HAP-1 (cell line): Measurements from ENCODE around the gene PTBP3.
"Not testable (repeated sequence)": the region's sequence is repeated elsewhere in the genome, so short reads cannot be mapped to it uniquely, and the experiment has no call there.

Source experiments
- DNase-seq, 2 experiments: peaks; one replicate each; pipeline ENCODE4 v3.0.0-alpha.2; 2016 to 2020; ENCODE audit warnings: low spot score in 2 of 2
- H3K27me3 ChIP-seq: fragments of 250-450 bp; sonication (Bioruptor Pico); 2 replicates; pipeline ENCODE4 v1.5.1; 2020; ENCODE audit warnings: low read depth, mild to moderate bottlenecking, moderate library complexity
- H3K36me3 ChIP-seq: fragments of 250-450 bp; sonication (Bioruptor Pico); replicated peaks from 2 replicates; pipeline ENCODE4 v1.5.1; 2020; ENCODE audit warnings: mild to moderate bottlenecking
- H3K4me1 ChIP-seq: fragments of 250-450 bp; sonication (Bioruptor Pico); 2 replicates; pipeline ENCODE4 v1.5.1; 2020; ENCODE audit warnings: mild to moderate bottlenecking
- H3K4me3 ChIP-seq: fragments of 250-450 bp; sonication (Bioruptor Pico); 2 replicates; pipeline ENCODE4 v1.5.1; 2020; ENCODE audit warnings: mild to moderate bottlenecking, moderate library complexity
- H3K9me3 ChIP-seq: fragments of 250-450 bp; sonication (Bioruptor Pico); 2 replicates; pipeline ENCODE4 v1.5.1; 2020; ENCODE audit warnings: mild to moderate bottlenecking, moderate library complexity
- in situ Hi-C: fragments of 300-500 bp; cut with MboI; formaldehyde crosslinking; loops from 3 replicates; pipeline ENCODE4 v1.14.3; 2020; ENCODE audit warnings: low sequenced_read_pairs, inconsistent platforms, mixed read lengths

Gene PTBP3

GRCh38 chr9:112371060-112371459, 37.6 kb upstream of the PTBP3 start:
- Histone ChIP-seq H3K4me3 (no peak overlapping the region), H3K27me3 (no peaks in the 10 kb centered on the region), H3K36me3 (no peaks in the 10 kb centered on the region), H3K9me3 (no peaks in the 10 kb centered on the region), H3K4me1 (no peaks in the 10 kb centered on the region)
- in situ Hi-C loops: loop anchor here (25.0 kb wide), 1 partner anchor 609 kb away; no protein-coding TSS in a partner anchor
- no peak for DNase-seq

GRCh38 chr9:112369817-112370216, 36.4 kb upstream of the PTBP3 start:
- no peak for DNase-seq
- peaks cover 4% of the 10 kb centered on the region; the same call in 1 of the 2 replicates for H3K9me3 ChIP-seq
- H3K36me3 ChIP-seq: no peaks in the 10 kb centered on the region
- in situ Hi-C loops: loop anchor here (25.0 kb wide), 1 partner anchor 608 kb away; no protein-coding TSS in a partner anchor
- H3K4me1 ChIP-seq: no peaks in the 10 kb centered on the region
- no peak overlapping the region for H3K4me3 ChIP-seq
- H3K27me3 ChIP-seq: no peaks in the 10 kb centered on the region

- no peak overlapping the region for H3K4me3 ChIP-seq
- no peaks in the 10 kb centered on the region for H3K36me3 ChIP-seq
- in situ Hi-C loops: loop anchor here (25.0 kb wide), 1 partner anchor 605 kb away; no protein-coding TSS in a partner anchor
- no peaks in the 10 kb centered on the region for H3K27me3 ChIP-seq
- no peaks in the 10 kb centered on the region for H3K4me1 ChIP-seq
- peaks cover 4% of the 10 kb centered on the region; the same call in 1 of the 2 replicates for H3K9me3 ChIP-seq
- DNase-seq: no peak
Observed at GRCh38 chr9:112367465-112367864, 34.0 kb upstream of the PTBP3 start.

- H3K4me1 ChIP-seq: no peaks in the 10 kb centered on the region
- H3K4me3 ChIP-seq: no peak overlapping the region
- H3K27me3 ChIP-seq: no peaks in the 10 kb centered on the region
- H3K9me3 ChIP-seq: peaks cover 4% of the 10 kb centered on the region; the same call in 1 of the 2 replicates
- no peaks in the 10 kb centered on the region for H3K36me3 ChIP-seq
- DNase-seq: no peak
- in situ Hi-C loops: loop anchor here (25.0 kb wide), 1 partner anchor 604 kb away; no protein-coding TSS in a partner anchor
Observed at GRCh38 chr9:112366591-112366990, 33.2 kb upstream of the PTBP3 start.

GRCh38 chr9:112365257-112365656, 31.8 kb upstream of the PTBP3 start:
- in situ Hi-C loops: loop anchor here (25.0 kb wide), 1 partner anchor 603 kb away; no protein-coding TSS in a partner anchor
- DNase-seq, H3K9me3 ChIP-seq, H3K36me3 ChIP-seq, H3K4me1 ChIP-seq, H3K4me3 ChIP-seq, H3K27me3 ChIP-seq: not testable (repeated sequence)

GRCh38 chr9:112364761-112365160, 31.3 kb upstream of the PTBP3 start:
- Histone ChIP-seq H3K9me3 (peaks cover 4% of the 10 kb centered on the region; the same call in 1 of the 2 replicates), H3K4me3 (no peak overlapping the region), H3K4me1 (no peaks in the 10 kb centered on the region), H3K36me3 (no peaks in the 10 kb centered on the region), H3K27me3 (peaks cover 2% of the 10 kb centered on the region; the same call in 1 of the 2 replicates)
- no peak for DNase-seq
- in situ Hi-C loops: loop anchor here (5.0 to 25.0 kb wide), 2 partner anchors 277 to 602 kb away; no protein-coding TSS in a partner anchor

- Histone ChIP-seq H3K4me3 (no peak overlapping the region), H3K27me3 (peaks cover 2% of the 10 kb centered on the region; the same call in 1 of the 2 replicates), H3K9me3 (peaks cover 4% of the 10 kb centered on the region; the same call in 1 of the 2 replicates), H3K4me1 (no peaks in the 10 kb centered on the region), H3K36me3 (no peaks in the 10 kb centered on the region)
- DNase-seq: peak in 1 of 2 experiments; percentile 46
- in situ Hi-C loops: loop anchor here (5.0 to 25.0 kb wide), 2 partner anchors 274 to 599 kb away; no protein-coding TSS in a partner anchor
Observed at GRCh38 chr9:112361601-112362000, 28.2 kb upstream of the PTBP3 start.

- in situ Hi-C loops: loop anchor here (5.0 to 25.0 kb wide), 2 partner anchors 273 to 598 kb away; no protein-coding TSS in a partner anchor
- peaks cover 2% of the 10 kb centered on the region; the same call in 1 of the 2 replicates for H3K9me3 ChIP-seq
- no peaks in the 10 kb centered on the region for H3K36me3 ChIP-seq
- H3K4me3 ChIP-seq: no peak overlapping the region
- no peaks in the 10 kb centered on the region for H3K4me1 ChIP-seq
- peaks cover 5% of the 10 kb centered on the region; the same call in 1 of the 2 replicates for H3K27me3 ChIP-seq
- DNase-seq: no peak
Observed at GRCh38 chr9:112360047-112360804, 26.8 kb upstream of the PTBP3 start.

- Histone ChIP-seq H3K9me3 (no peaks in the 10 kb centered on the region), H3K36me3 (no peaks in the 10 kb centered on the region), H3K4me3 (no peak overlapping the region), H3K27me3 (peaks cover 14% of the 10 kb centered on the region), H3K4me1 (no peaks in the 10 kb centered on the region)
- in situ Hi-C loops: loop anchor here (25.0 kb wide), 1 partner anchor 593 kb away; no protein-coding TSS in a partner anchor
- no peak for DNase-seq
Observed at GRCh38 chr9:112355427-112355897, 22.0 kb upstream of the PTBP3 start.

- peaks cover 1% of the 10 kb centered on the region for H3K4me1 ChIP-seq
- no peaks in the 10 kb centered on the region for H3K9me3 ChIP-seq
- in situ Hi-C loops: loop anchor here (25.0 kb wide), 1 partner anchor 592 kb away; no protein-coding TSS in a partner anchor
- peaks cover 13% of the 10 kb centered on the region for H3K27me3 ChIP-seq
- H3K36me3 ChIP-seq: no peaks in the 10 kb centered on the region
- no peak overlapping the region for H3K4me3 ChIP-seq
- DNase-seq: no peak
Observed at GRCh38 chr9:112354081-112354743, 20.8 kb upstream of the PTBP3 start.

GRCh38 chr9:112352209-112352608, 18.8 kb upstream of the PTBP3 start:
- in situ Hi-C loops: loop anchor here (25.0 kb wide), 1 partner anchor 590 kb away; no protein-coding TSS in a partner anchor
- peaks cover 14% of the 10 kb centered on the region for H3K27me3 ChIP-seq

GRCh38 chr9:112351184-112351583, 17.8 kb upstream of the PTBP3 start:
- in situ Hi-C loops: loop anchor here (25.0 kb wide), 1 partner anchor 589 kb away; no protein-coding TSS in a partner anchor
- Histone ChIP-seq H3K27me3 (peaks cover 14% of the 10 kb centered on the region), H3K4me3 (no peak overlapping the region), H3K36me3 (no peaks in the 10 kb centered on the region; the same call in 1 of the 2 replicates), H3K4me1 (peaks cover 16% of the 10 kb centered on the region), H3K9me3 (no peaks in the 10 kb centered on the region)
- no peak for DNase-seq

More at GRCh38 chr9:112352209-112352608, 18.8 kb upstream of the PTBP3 start:
- no peak for DNase-seq
- H3K4me3 ChIP-seq: no peak overlapping the region
- H3K4me1 ChIP-seq: peaks cover 16% of the 10 kb centered on the region
- H3K9me3 ChIP-seq: no peaks in the 10 kb centered on the region
- no peaks in the 10 kb centered on the region; the same call in 1 of the 2 replicates for H3K36me3 ChIP-seq

- Histone ChIP-seq H3K4me1 (peaks cover 16% of the 10 kb centered on the region), H3K4me3 (no peak overlapping the region), H3K36me3 (no peaks in the 10 kb centered on the region; the same call in 1 of the 2 replicates), H3K27me3 (peaks cover 10% of the 10 kb centered on the region), H3K9me3 (no peaks in the 10 kb centered on the region)
- in situ Hi-C loops: no loop called here
- no peak for DNase-seq
Observed at GRCh38 chr9:112349008-112349333, 15.6 kb upstream of the PTBP3 start.
